GM21619 (cell line): ENCODE measurements around the gene SMURF1.
"Not testable (repeated sequence)": the region's sequence is repeated elsewhere in the genome, so short reads cannot be mapped to it uniquely, and the experiment has no call there.

Source experiments
- ATAC-seq: cut with Tn5 transposase; IDR thresholded peaks from one replicate; pipeline ENCODE4 v1.9.1; 2021; ENCODE audit not compliant: unreplicated experiment

Gene SMURF1

GRCh38 chr7:99143853-99144672 is at the start of gene SMURF1:
Gene SMURF1 (minus strand): TSS chr7:99144108. CDS start chr7:99143780, 328 bp downstream.
- ATAC-seq, result peak; percentile 62

DNA sequence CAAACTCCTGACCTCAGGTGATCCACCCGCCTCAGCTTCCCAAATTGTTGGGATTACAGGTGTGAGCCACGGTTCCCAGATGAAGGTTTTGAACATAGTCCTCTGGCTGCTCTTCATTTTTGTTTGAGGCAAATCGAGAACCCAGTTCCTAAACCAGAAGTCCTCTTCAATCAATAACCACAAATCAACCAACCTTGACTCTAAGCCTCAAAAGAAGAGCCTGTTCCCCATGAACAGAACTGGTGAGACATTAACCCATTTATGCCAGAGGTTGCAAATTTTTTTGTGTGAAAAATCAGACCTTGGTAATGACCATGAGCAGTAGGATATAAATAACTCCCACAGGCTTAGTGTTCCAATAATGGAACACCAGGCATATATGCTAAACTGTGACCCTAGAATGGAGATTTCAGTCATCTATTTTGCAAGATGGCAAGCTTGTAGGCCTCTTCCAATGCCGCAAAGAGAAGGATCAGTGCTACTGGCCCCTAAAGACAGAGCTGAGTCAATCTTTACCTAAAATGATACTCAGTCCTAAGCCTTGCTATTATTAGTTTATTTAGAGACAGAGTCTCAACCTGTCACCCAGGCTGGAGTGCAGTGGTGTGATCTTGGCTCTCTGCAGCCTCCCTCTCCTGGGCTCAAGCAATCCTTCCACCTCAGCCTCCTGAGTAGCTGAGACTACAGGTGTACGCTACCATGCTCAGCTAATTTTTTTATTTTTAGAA is 48.1 kb upstream of the SMURF1 start:
- ATAC-seq, result peak; percentile 56

DNA sequence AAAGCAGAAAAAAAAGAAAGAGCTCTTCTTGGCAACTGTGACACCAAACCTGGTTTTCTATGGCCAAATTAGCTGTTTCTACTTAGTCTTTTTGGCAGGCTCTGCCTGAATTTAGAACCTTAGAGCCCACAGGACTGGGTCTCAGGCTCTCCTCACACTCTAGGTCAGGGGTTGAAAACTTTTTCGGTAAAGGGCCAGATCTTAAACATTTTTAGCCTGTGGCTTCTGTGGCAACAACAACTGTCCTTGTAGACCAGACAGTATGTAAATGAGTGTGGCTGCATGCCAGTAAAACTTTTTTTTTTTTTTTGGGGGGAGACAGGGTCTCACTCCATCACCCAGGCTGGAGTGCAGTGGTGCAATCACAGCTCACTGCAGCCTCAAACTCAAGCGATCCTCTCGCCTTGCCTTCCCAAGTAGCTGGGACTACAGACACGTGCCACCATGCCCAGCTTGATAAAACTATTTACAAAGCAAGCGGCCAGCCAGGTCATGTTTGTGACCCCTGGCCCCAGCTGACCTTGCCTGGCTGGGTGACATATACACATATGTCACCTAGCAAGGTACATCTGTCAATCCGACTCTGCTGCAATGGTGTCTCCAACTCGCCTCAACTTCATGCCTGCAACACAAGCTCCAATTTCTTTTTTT is 46.6 kb upstream of the SMURF1 start:
- ATAC-seq, result peak; percentile 61

- ATAC-seq, result no peak
Observed at GRCh38 chr7:99189222-99189621, 45.3 kb upstream of the SMURF1 start.

GRCh38 chr7:99188221-99188620 is 44.3 kb upstream of the SMURF1 start:
- ATAC-seq, result no peak

- no peak for ATAC-seq
Observed at GRCh38 chr7:99184532-99185218, 40.8 kb upstream of the SMURF1 start.

DNA sequence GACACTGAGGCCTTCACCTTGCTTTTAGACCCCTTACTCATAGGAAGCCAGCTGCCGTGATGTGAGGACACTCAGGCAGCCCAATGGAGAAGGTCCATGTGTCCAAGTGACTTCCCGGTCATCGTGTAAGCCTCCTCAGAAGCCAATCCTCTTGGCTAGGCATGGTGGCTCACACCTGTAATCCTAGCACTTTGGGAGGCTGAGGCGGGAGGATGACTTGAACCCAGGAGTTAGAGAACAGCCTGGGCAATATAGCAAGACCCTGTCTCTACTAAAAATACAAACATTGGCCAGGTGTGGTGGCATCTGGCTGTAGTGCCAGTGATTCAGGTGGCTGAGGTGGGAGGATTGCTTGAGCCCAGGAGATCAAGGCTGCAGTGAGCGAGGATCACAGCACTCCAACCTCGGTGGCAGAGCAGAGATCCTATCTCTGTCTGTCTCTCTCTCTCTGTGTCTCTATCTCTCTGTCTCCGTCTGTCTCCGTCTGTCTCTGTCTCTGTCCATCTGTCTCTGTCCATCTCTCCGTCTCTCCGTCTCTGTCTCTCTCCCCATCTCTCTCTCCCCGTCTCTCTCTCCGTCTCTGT is 36.3 kb upstream of the SMURF1 start:
- no peak for ATAC-seq

GRCh38 chr7:99177165-99177564 is 33.3 kb upstream of the SMURF1 start:
- ATAC-seq, result no peak

DNA sequence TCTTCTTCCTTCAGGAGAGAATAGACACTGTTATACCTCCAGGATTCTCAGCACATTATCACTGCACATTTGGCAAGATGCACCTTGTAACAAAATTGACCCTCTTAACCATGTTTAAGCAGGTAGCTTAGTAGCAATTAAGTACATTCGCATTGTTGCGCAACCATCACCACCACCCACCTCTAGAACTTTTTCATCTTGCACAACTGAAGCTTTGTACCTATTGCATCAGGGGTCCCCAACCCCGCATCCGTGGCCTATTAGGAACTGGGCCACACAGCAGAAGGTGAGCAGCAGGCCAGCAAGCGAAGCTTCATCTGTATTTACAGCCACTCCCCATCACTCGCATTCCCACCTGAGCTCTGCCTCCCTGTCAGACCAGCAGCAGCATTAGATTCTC is 29.9 kb upstream of the SMURF1 start:
- no peak for ATAC-seq

DNA sequence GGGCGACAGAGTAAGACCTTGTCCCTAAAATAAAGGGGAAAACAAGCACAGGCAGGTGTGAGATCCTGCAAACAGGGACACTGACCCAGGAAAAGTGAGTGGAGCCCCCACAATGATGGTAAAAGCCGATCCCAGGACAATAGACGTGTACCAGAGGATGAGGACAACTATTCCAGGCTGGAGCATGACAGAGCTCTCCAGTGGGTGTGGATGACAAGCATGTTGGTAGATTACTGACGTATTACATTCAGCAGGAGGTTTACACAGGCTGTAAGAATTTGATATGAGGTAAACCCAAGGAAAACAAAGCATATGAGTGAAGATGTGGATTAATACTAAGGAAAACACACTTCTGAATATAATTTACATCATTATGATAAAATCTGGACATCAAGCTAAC is 27.8 kb upstream of the SMURF1 start:
- ATAC-seq, result no peak

GRCh38 chr7:99170730-99171074 is 26.8 kb upstream of the SMURF1 start:
- no peak for ATAC-seq

GRCh38 chr7:99170065-99170729 is 26.3 kb upstream of the SMURF1 start:
- ATAC-seq, result no peak

- ATAC-seq, result no peak
Observed at GRCh38 chr7:99167072-99167471, 23.2 kb upstream of the SMURF1 start.

GRCh38 chr7:99165816-99166215 is 21.9 kb upstream of the SMURF1 start:
- ATAC-seq, result no peak

DNA sequence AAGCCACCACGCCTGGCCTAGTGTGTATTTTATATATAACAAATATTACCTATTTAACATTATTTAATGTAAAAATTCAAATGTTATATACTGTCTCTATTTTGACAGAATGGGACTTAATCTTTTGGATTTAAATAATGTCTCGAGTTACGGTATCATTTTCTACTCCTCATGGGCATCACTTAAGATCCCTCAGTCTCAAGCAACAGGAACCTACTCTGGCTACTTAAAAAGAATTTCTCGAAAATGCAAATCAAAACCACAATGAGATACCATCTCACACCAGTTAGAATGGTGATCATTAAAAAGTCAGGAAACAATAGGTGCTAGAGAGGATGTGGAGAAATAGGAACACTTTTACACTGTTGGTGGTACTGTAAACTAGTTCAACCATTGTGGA is 19.8 kb upstream of the SMURF1 start:
- not testable (repeated sequence) for ATAC-seq

GRCh38 chr7:99156649-99157048 is 12.7 kb upstream of the SMURF1 start:
- no peak for ATAC-seq

GRCh38 chr7:99155211-99155610 is 11.3 kb upstream of the SMURF1 start:
- ATAC-seq, result no peak

DNA sequence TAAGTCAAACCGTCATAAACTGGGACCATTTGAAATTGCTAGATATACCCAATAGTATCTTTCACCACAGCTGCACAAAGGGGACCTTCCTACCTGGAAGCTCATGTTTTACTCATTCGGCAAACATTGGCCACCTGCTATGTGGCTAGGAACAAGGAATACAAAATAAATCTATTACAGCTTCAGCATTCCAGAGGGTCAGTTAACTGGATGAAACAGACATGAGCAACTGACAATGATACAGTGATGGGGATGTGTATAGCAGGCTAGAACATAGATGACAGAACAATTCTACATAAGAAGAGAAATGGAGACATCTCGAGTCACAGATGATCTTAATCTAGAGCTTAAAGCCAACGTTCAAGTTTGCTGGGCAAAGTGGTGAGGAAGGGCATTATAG is 3.1 kb upstream of the SMURF1 start:
- no peak for ATAC-seq

DNA sequence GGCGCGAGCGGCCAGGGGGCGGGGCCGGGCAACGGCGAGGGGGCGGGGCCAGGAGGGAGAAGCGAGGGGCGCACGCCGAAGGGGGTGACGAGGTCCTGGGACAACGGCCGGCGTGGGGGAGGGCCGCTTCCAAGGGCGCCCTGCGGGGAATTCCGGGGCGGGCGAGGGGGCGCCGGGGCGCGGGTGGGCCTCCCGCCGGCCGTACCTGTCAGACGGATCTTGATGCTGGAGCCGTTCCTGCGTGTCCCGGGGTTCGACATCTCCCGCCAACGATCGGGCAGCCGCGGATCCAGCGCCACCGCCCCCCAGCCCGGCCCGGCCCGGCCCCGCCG is 421 bp downstream of the SMURF1 start:
- peak; percentile 23 for ATAC-seq

- peak; percentile 3 for ATAC-seq
Observed at GRCh38 chr7:99142727-99143520, 984 bp downstream of the SMURF1 start.
